ENCODE measurements around the gene ADGRA3.

ADGRA3 gene

DNA sequence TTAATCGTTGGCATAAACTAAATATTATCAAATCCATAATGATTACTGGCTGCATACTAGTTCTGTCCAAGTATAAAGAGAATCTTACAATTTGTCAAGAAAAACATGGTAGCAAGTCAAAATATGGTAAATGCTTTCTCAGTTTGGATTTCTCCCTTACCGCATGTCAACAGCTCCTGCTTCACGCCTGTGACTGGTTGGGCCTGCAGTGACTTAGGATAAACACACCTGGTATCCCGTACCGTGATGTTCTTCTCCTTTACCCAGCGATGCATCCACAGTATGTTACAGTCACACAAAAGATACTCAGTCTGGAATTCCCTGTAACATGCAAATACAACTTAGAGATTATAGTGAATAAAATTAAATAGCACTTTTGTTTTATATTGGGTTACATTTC, 71.1 kb downstream of the ADGRA3 start:
- H3K9me3 Mint-ChIP-seq = no peaks in the 10 kb centered on the region
- ATAC-seq (peak; percentile 37), DNase-seq (no peak)
- peaks cover 41% of the 10 kb centered on the region for H3K4me1 Mint-ChIP-seq
- peak overlapping the region; percentile 96 to 97 for H3K27ac Mint-ChIP-seq
- peak overlapping the region in 1 of 2 donors; percentile 79 for H3K4me3 Mint-ChIP-seq
- H3K27me3 Mint-ChIP-seq = no peaks in the 10 kb centered on the region

DNA sequence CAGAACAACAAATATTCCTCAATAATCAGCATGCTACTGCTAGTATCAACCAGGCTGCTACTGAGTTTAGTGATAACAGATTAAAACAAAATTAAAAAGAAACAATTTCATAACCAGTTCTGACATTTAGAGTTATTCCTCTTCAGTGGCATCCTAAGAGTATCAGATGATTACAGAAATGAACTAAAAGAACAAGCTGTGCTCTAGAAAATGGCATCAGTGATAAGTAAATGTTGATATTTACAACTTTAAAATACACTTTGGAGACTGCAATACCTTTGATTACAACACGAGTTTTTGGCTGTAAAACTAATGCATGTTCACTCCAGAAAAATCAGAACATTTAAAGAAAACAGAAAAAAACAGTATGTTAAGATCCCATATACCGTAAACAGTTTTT, 72.9 kb downstream of the ADGRA3 start:
- H3K27me3 Mint-ChIP-seq = no peaks in the 10 kb centered on the region
- no peak overlapping the region for H3K27ac Mint-ChIP-seq
- H3K4me1 Mint-ChIP-seq = peaks cover 41% of the 10 kb centered on the region
- DNase-seq = no peak
- H3K9me3 Mint-ChIP-seq = no peaks in the 10 kb centered on the region
- no peak for ATAC-seq
- no peak overlapping the region for H3K4me3 Mint-ChIP-seq

DNA sequence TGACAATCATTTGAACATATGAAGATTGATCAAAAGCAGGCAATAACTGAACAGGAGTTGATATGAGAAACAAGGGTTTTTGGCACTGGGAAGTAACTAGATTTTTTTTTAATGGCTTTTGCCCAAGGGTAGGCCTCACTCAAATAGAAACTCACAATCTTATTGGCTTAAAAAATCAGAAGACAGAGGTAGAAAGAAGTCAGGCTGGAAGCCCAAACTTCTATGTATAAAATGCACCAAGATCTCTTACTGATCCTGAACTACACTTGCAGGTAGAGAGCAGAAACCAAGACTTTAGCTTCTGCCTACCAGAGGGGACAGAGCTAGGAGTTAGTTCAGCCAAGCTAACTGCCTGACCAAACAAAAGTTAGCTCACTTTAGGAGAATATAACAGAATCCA, 74.9 kb downstream of the ADGRA3 start:
- peak overlapping the region in 1 of 2 donors; percentile 30 for H3K27ac Mint-ChIP-seq
- no peaks in the 10 kb centered on the region for H3K9me3 Mint-ChIP-seq
- no peak for ATAC-seq
- peaks cover 36% of the 10 kb centered on the region for H3K4me1 Mint-ChIP-seq
- no peak overlapping the region for H3K4me3 Mint-ChIP-seq
- DNase-seq = no peak
- H3K27me3 Mint-ChIP-seq = no peaks in the 10 kb centered on the region

DNA sequence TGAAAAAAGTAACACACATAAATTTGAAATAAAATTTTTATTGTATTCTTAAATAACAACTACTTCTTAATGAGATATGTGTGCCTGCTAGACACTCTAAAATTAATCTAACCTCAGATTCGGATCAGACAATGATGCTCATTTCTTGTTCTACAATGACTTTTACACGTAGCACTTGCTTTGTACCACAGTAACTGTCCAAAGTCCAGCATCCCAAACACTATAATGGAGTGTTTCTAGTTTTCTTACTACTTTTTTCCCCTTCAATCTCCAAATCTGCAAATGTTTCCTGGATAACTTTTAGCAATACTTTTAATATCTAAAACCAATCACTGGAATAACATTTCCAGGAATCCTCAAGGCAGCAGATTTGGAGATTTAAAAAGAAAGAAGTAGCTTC, 75.9 kb downstream of the ADGRA3 start:
- Mint-ChIP-seq H3K27ac (no peak overlapping the region), H3K4me1 (peaks cover 27% of the 10 kb centered on the region), H3K27me3 (no peaks in the 10 kb centered on the region), H3K9me3 (no peaks in the 10 kb centered on the region), H3K4me3 (no peak overlapping the region)
- ATAC-seq (no peak), DNase-seq (no peak)

DNA sequence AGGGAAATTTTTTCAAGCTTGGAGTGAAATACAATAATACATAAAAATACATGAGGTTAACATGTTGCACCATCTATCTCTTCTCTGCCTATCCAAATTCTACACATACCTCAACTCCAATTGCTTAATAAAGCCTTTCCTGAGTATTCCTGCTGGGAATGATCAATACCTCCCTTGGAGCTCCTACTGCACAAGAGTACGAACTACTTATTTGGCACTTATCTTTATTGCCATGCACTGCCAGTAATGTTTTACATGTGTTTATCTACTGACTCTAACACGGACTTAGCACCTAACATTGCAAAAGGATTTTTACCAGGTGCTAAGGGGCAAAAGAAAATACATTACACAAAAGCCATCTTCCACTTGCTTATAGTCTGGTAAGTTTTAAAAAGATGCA, 80.2 kb downstream of the ADGRA3 start:
- no peaks in the 10 kb centered on the region for H3K27me3 Mint-ChIP-seq
- no peaks in the 10 kb centered on the region for H3K9me3 Mint-ChIP-seq
- DNase-seq (no peak), ATAC-seq (no peak)
- no peak overlapping the region for H3K4me3 Mint-ChIP-seq
- peaks cover 4% of the 10 kb centered on the region for H3K4me1 Mint-ChIP-seq
- no peak overlapping the region for H3K27ac Mint-ChIP-seq

DNA sequence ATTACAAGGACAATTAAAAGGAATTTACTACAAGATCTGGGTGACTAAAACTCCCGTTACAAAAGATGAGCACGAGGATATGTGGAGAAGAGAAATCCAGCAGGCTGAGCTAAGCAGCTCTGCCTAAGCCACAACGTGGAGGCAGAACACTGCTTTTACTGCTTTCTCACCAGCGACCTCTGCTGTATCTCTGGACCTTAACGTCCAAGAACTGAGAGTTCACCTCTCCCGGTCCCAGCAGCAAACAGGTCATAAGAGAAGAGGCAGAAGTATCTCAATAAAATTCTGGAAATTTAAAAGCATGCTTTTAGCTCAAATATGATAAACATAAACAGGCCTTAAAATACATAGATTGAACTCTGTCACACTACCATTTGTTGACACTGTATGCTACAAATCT, 81.0 kb downstream of the ADGRA3 start:
- ATAC-seq (no peak), DNase-seq (no peak)
- Mint-ChIP-seq H3K4me1 (peaks cover 4% of the 10 kb centered on the region), H3K27me3 (no peaks in the 10 kb centered on the region), H3K4me3 (no peak overlapping the region), H3K27ac (no peak overlapping the region), H3K9me3 (no peaks in the 10 kb centered on the region)

DNA sequence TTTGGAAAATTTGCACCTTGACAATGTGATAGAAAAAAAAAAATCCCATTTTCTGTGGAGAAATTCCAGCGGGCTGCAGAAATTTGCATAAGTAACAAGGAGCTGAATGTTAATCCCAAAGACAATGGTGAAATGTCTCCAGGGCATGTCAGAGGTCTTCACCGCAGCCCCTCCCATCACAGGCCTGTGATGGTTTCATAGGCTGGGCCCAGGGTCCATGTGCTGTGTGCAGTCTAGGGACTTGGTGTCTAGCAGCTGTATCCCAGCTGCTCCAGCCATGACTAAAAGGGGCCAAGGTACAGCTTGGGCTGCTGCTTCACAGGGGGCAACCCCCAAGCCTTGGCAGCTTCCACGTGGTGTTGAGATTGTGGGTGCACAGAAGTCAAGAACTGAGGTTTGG, 85.2 kb downstream of the ADGRA3 start:
- Mint-ChIP-seq H3K27ac (no peak overlapping the region), H3K4me1 (peaks cover 4% of the 10 kb centered on the region), H3K27me3 (no peaks in the 10 kb centered on the region), H3K9me3 (no peaks in the 10 kb centered on the region), H3K4me3 (no peak overlapping the region)
- no peak for DNase-seq
- ATAC-seq = no peak

DNA sequence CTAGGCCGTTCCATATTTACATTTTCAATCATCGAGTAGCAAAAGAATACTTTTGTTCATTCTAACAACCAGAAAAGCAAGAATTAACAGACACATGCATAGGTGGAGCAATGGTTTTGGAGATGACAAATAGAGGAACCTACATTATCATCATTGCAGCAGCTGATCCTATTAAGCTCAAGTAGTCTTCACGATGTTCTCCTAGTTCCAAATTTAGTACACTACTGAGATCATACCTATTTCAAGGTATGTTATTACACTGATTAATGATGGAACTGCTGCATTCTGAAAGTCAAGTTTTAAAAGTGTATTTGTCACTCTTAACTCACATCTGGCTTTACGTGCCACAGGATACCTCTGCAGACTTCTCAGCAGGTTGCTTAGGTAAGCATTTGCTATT, 87.4 kb downstream of the ADGRA3 start:
- ATAC-seq (no peak), DNase-seq (no peak)
- Mint-ChIP-seq H3K27me3 (no peaks in the 10 kb centered on the region), H3K4me1 (peaks cover 4% of the 10 kb centered on the region), H3K27ac (peak overlapping the region in 1 of 2 donors; percentile 29), H3K4me3 (no peak overlapping the region), H3K9me3 (no peaks in the 10 kb centered on the region)

DNA sequence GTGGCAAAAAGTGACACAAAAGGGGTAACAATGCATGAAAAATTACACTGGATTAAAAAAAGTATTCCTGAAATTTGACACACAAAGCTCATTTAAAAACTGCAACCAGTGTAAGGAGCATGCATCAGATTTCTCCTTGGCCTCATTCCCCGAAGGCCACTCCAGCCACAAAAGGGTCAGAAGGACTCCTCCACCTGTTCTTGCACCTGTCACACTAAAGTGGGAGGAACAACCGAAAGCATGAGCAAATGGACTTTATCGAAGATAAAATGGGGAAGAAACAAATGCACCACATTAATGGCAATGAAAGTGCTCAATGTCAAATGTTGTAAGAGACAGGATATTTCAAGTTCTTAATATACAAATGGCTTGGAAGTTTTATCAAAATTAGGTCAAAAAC, 88.2 kb downstream of the ADGRA3 start:
- Mint-ChIP-seq H3K4me3 (no peak overlapping the region), H3K27me3 (no peaks in the 10 kb centered on the region), H3K9me3 (no peaks in the 10 kb centered on the region), H3K4me1 (peaks cover 4% of the 10 kb centered on the region), H3K27ac (no peak overlapping the region)
- no peak for DNase-seq
- ATAC-seq = no peak

DNA sequence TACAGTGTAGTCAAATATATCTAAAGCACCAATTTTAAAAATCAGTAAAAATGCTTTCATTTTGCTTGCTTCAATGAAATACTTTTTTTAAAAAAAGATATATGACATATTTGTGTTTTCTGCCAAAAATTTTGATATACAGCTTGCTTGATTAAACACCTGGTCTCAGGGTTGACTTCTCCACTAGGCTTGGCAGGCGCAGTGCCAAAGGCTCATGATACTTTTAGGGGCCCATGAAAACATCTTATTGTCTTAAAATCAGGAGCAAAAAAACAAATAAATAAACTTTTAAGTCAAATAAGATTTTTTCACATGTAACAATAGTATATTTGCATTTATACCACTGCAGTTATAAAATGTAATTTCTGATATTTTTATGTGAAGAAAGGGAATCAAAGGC, 95.6 kb downstream of the ADGRA3 start:
- ATAC-seq = no peak
- no peak overlapping the region for H3K27ac Mint-ChIP-seq
- no peak overlapping the region for H3K4me3 Mint-ChIP-seq
- peaks cover 7% of the 10 kb centered on the region for H3K4me1 Mint-ChIP-seq
- DNase-seq = no peak
- H3K9me3 Mint-ChIP-seq = no peaks in the 10 kb centered on the region
- no peaks in the 10 kb centered on the region for H3K27me3 Mint-ChIP-seq

DNA sequence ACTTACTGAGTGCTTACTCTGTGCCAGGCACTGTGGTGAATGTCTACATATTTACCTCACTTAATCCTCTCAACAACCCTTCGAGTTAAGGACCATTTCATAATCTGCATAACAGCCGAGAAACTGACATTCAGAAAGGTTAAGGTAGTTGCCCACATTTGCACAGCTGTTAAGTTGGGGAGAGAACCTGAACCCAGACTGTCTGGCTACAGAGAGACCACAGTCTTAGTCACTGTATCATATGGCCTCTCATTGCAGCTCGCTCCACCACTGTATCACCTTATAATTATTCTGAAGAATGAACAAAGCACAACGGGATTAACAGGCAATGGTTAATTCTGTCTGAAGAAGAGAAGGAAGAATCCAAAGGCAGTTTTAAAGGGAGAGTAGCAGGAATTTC, 98.5 kb downstream of the ADGRA3 start:
- H3K27me3 Mint-ChIP-seq = no peaks in the 10 kb centered on the region
- H3K27ac Mint-ChIP-seq = peak overlapping the region in 1 of 2 donors; percentile 33
- H3K9me3 Mint-ChIP-seq = no peaks in the 10 kb centered on the region
- ATAC-seq (peak; percentile 94), DNase-seq (no peak)
- H3K4me1 Mint-ChIP-seq = peaks cover 7% of the 10 kb centered on the region
- no peak overlapping the region for H3K4me3 Mint-ChIP-seq

DNA sequence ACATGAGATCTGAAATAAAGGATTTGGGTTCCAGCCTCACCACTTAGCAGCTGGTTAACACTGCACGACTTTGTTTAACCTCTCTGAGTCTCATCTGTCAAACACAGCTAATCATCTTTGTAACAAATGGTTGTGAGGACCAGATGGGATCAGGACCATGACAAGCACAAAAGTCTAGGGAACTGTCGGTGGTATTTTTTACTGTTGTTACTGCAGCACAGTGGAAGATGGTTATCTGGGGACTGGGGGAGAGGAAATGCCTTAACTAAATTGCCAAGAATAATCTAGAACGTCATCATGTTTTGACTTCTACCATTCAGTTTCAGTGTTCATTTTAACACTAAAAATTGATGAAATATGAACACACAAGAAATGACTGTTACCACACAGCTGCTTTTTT, 99.5 kb downstream of the ADGRA3 start:
- Mint-ChIP-seq H3K27me3 (no peaks in the 10 kb centered on the region), H3K27ac (no peak overlapping the region), H3K4me1 (peaks cover 7% of the 10 kb centered on the region), H3K9me3 (no peaks in the 10 kb centered on the region), H3K4me3 (no peak overlapping the region)
- no peak for ATAC-seq
- DNase-seq = no peak

DNA sequence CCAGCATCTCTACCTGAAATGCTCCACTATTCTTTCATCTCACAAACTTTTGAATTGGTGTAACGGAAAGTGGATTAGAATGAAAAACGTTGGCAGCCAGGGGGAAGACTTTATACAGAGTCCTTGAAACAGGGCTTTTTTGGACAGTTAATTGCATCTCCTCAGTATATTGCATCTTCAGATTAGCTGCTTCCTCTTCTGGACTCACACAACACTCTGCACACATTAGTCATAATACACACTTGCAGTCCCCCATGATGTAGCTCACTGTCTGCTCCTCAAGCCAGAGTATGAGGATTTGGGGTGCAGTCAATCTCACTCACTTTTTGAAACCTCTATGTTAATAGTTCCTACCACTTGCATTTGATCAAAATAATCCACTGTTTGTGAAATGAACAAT, 101.0 kb downstream of the ADGRA3 start:
- DNase-seq (no peak), ATAC-seq (no peak)
- Mint-ChIP-seq H3K4me1 (peaks cover 7% of the 10 kb centered on the region), H3K9me3 (no peaks in the 10 kb centered on the region), H3K27me3 (no peaks in the 10 kb centered on the region), H3K4me3 (no peak overlapping the region), H3K27ac (peak overlapping the region in 1 of 2 donors; percentile 66)

DNA sequence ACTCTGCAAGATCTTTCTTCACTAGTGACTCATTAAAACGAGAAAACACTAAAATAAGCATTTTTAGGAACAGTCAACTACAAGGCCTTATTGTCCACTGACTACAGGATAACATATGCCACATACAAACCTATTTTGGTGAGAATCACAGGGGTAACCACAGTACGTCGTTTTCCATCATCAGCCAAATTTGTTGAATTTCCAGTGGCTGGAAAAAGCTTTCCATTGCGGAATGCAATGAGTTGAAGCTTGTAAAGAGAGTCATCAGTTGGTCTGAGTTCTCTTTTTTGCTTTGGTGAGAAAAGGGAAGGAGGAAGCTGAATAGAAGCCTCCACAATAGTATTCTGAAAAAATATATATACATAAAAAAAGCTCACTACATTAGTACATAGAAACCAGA, 102.4 kb downstream of the ADGRA3 start:
- H3K27ac Mint-ChIP-seq = no peak overlapping the region
- H3K27me3 Mint-ChIP-seq = no peaks in the 10 kb centered on the region
- no peak for ATAC-seq
- no peak overlapping the region for H3K4me3 Mint-ChIP-seq
- no peaks in the 10 kb centered on the region for H3K9me3 Mint-ChIP-seq
- H3K4me1 Mint-ChIP-seq = peaks cover 7% of the 10 kb centered on the region
- DNase-seq = no peak

DNA sequence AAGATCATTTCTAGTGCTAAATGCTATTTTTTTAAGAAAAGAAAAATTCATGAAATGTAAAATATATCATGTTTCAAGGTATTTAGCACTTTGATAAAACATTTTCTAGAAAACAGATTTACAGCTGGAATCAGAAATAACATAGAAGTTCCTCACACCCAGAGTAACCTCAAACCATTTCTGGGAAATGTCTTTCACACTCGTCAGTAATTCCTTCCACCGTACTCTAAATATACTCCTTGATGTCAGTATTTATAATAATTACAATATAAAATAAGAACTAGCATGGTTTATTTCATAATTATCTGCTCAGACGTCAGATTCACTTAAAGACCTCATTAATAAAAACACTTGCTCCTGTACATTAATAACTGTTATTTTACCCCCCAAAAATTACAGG, 103.9 kb downstream of the ADGRA3 start:
- Mint-ChIP-seq H3K27ac (no peak overlapping the region), H3K27me3 (no peaks in the 10 kb centered on the region), H3K4me3 (no peak overlapping the region), H3K4me1 (no peaks in the 10 kb centered on the region), H3K9me3 (no peaks in the 10 kb centered on the region)
- DNase-seq = no peak
- no peak for ATAC-seq

DNA sequence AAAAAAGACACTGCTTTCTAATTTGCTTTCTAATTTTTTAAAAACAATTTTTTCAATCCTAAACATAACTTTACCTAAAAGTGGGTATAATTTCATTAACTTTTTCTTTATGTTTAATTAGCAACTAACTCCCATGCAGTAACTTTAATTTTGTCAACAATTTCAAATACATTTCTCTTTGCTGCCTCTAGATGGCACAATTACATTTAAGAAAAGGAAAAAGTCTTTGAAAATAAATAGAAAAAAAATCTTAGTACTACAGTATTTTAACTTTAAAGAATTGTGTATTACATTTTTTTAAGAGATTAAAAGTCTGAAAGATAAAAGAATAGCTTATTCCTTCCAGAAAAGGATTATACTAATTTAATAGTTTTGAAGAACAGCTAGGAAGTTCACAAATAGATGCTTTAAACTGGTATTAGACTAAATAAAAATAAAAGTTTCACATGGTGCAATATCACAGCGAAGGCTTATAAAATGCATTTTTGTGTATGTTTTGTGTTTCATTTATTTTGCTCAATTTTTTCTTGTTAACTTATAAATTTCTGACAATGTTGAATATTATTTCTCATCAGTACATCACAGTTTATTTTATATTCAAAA, 105.1 kb downstream of the ADGRA3 start:
- DNase-seq (no peak), ATAC-seq (no peak)
- Mint-ChIP-seq H3K4me1 (no peaks in the 10 kb centered on the region), H3K27me3 (no peaks in the 10 kb centered on the region), H3K27ac (no peak overlapping the region), H3K4me3 (no peak overlapping the region), H3K9me3 (no peaks in the 10 kb centered on the region)

DNA sequence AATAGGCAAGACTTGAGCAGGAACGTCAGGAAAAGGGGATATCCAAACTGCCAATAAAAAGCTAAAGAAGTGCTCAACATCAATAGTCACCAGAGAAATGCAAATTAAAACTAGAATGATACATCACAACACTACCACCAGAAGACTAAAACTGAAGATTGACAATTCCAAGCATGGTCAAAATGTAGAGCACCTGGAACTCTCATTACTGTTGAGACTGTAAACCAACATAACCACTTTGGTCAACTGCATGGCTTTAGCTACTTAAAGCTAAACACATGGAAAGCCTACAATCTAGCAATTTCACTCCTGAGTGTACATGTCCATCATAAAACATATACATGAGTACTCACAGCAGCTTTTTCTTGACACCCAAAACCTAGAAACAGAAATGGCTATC, 107.4 kb downstream of the ADGRA3 start:
- no peak for ATAC-seq
- Mint-ChIP-seq H3K4me1 (no peaks in the 10 kb centered on the region), H3K27ac (no peak overlapping the region), H3K9me3 (no peaks in the 10 kb centered on the region), H3K4me3 (no peak overlapping the region), H3K27me3 (no peaks in the 10 kb centered on the region)
- DNase-seq = no peak

Data from stimulated activated naive CD8-positive, alpha-beta T cell treated with anti-CD3 and anti-CD28 coated beads, Interleukin-15, amount 100 ng/mL, for 72 hours (primary cell).